DMS79 treated with DMSO at 0.1 percent for 48 hours (cell line): Measurements from ENCODE around the gene SLC30A2.

Source experiments
- DNase-seq: peaks from one replicate; lab custom pipeline; 2025; lab: John Stamatoyannopoulos, UW

The SLC30A2 gene

GRCh38 chr1:25996966-25997827, 48.7 kb downstream of the SLC30A2 start:
- peak; percentile 48 for DNase-seq

GRCh38 chr1:25994402-25995150, 51.3 kb downstream of the SLC30A2 start:
- no peak for DNase-seq

GRCh38 chr1:25993197-25993951, 52.5 kb downstream of the SLC30A2 start:
- no peak for DNase-seq

GRCh38 chr1:25992689-25993171, 53.2 kb downstream of the SLC30A2 start:
- no peak for DNase-seq

GRCh38 chr1:25991937-25992688, 53.8 kb downstream of the SLC30A2 start:
- DNase-seq, result no peak

GRCh38 chr1:25990702-25991395, 55.1 kb downstream of the SLC30A2 start:
- DNase-seq, result no peak

- no peak for DNase-seq
Observed at GRCh38 chr1:25990251-25990650, 55.7 kb downstream of the SLC30A2 start.

GRCh38 chr1:25989440-25990234, 56.3 kb downstream of the SLC30A2 start:
- no peak for DNase-seq

GRCh38 chr1:25987951-25988350, 58.0 kb downstream of the SLC30A2 start:
- DNase-seq, result no peak
